Stomach (tissue), 9 donors: ENCODE measurements around the gene SPDEF. TPM values are rescaled to one million over a fixed set of nuclear protein-coding genes. Genes with fewer than 3 reads are reported as not detected.

Experiments
- DNase-seq, 2 donors: peaks; one replicate each; pipeline versions ENCODE4 v3.0.0 to v3.0.0-alpha.2; 2013 to 2019
- H3K27ac ChIP-seq, 5 donors: fragments of 200-600 bp in 4 of 5; sonication (generic) in 4 of 5; one replicate each; pipeline ENCODE4 v1.5.1; 2013 to 2019; ENCODE audit warnings: mild to moderate bottlenecking in 1 of 5, moderate library complexity in 1 of 5
- H3K27me3 ChIP-seq, 3 donors: fragments of 200-600 bp; sonication (generic); one replicate each; pipeline ENCODE4 v1.5.1; 2017 to 2019; ENCODE audit warnings: mixed run types in 1 of 3
- H3K36me3 ChIP-seq, 4 donors: fragments of 200-600 bp; sonication (generic); 1 replicate in 3 of 4; 2 replicates in 1 of 4; pipeline ENCODE4 v1.5.1; 2016 to 2019
- H3K4me1 ChIP-seq, 4 donors: fragments of 200-600 bp; sonication (generic); one replicate each; pipeline ENCODE4 v1.5.1; 2016 to 2019
- H3K4me3 ChIP-seq, 4 donors: fragments of 200-600 bp; sonication (generic) in 3 of 4; one replicate each; pipeline ENCODE4 v1.5.1; 2016 to 2019; ENCODE audit warnings: mild to moderate bottlenecking in 1 of 4
- H3K9me3 ChIP-seq, 4 donors: fragments of 200-600 bp; sonication (generic); one replicate each; pipeline ENCODE4 v1.5.1; 2016 to 2019
- CTCF ChIP-seq, 7 experiments: fragments of 450-650 bp in 4 of 7; fragments of 200-600 bp in 3 of 7; sonication (generic) in 3 of 7; IDR thresholded peaks; one replicate each; pipeline ENCODE4 v1.5.1; 2016 to 2019; ENCODE audit warnings: antibody characterized with exemption in 7 of 7, control low read depth in 2 of 7, mild to moderate bottlenecking in 1 of 7
- EP300 ChIP-seq: sonication (generic); formaldehyde crosslinking; IDR thresholded peaks from one replicate; pipeline ENCODE4 v1.6.1; 2017; ENCODE audit warnings: antibody characterized with exemption
- POLR2A ChIP-seq, 4 donors: fragments of 450-650 bp; IDR thresholded peaks; one replicate each; pipeline ENCODE4 v1.6.1; 2016; ENCODE audit warnings: antibody characterized with exemption in 4 of 4, control low read depth in 2 of 4, mild to moderate bottlenecking in 1 of 4, moderate library complexity in 1 of 4
- POLR2AphosphoS5 ChIP-seq, 3 donors: sonication (generic); formaldehyde crosslinking; IDR thresholded peaks; one replicate each; pipeline ENCODE4 v1.6.1; 2016; ENCODE audit warnings: antibody characterized with exemption in 3 of 3
- WGBS, 5 donors: extraction: QIAGEN DNeasy Blood & Tissue Kit in 3 of 5; methylation state at CpG; one replicate each; pipeline versions ENCODE4 v1.1.5 to v1.1.7; 2013 to 2018; 5-methylcytosine and 5-hydroxymethylcytosine counted together
- intact Hi-C: fragments of 100-400 bp; cut with DNase I; formaldehyde crosslinking; loops from one replicate; pipeline ENCODE4 v1.15.1; 2023; ENCODE audit warnings: low total_unique reads
- polyA plus RNA-seq, 3 donors: library from polyadenylated mRNA; stranded (reverse); fragments of 200-250 nt; gene quantifications; one replicate each; pipeline ENCODE4 v1.2.3, GENCODE V29; 2013
- total RNA-seq, 5 donors: library from RNA; depleted of rRNA; stranded (reverse); fragments of >200 nt; gene quantifications; one replicate each; pipeline versions ENCODE4 v1.1.0 to v1.2.3, GENCODE V29; 2014 to 2016
- donor health status: healthy with polysubstance abuse.
- donor health status: Bipolar disorder and iron deficiency.
- donor health status: healthy.

Gene SPDEF
- total and polyA plus RNA-seq, 8 donors, result 2.2 to 129 (median 31.4) TPM

GRCh38 chr6:34528996-34529664 lies 27.0 kb downstream of the SPDEF start:
- intact Hi-C loops, result loop anchor here (5.0 kb wide), 1 partner anchor 78 kb away; no protein-coding TSS in a partner anchor
- no peaks in the 10 kb centered on the region for H3K27me3 ChIP-seq
- 81 to 92% (median 90%) methylated on average over 8 of the region's 8 CpGs for WGBS, 5 donors
- no peak overlapping the region for H3K4me3 ChIP-seq
- H3K9me3 ChIP-seq, result no peaks in the 10 kb centered on the region
- no peak for TF ChIP-seq CTCF (IDR thresholded peaks at IDR 0.05)
- H3K4me1 ChIP-seq, result peaks cover 6 to 28% (median 12%) of the 10 kb centered on the region in 4 donors
- H3K27ac ChIP-seq, result no peak overlapping the region
- no peak for DNase-seq
- no peaks in the 10 kb centered on the region for H3K36me3 ChIP-seq

- intact Hi-C loops, result loop anchor here (5.0 kb wide), 1 partner anchor 79 kb away; no protein-coding TSS in a partner anchor
- 78 to 87% (median 79%) methylated on average over 12 of the region's 12 CpGs for WGBS, 5 donors
- H3K4me1 ChIP-seq, result peaks cover 6 to 27% (median 12%) of the 10 kb centered on the region in 4 donors
- DNase-seq, result no peak
- no peaks in the 10 kb centered on the region for H3K36me3 ChIP-seq
- TF ChIP-seq EP300 (no peak), POLR2AphosphoS5 (IDR thresholded peaks at IDR 0.05) (no peak), CTCF (IDR thresholded peaks at IDR 0.05) (no peak), POLR2A (IDR thresholded peaks at IDR 0.05) (no peak)
- no peaks in the 10 kb centered on the region for H3K27me3 ChIP-seq
- no peaks in the 10 kb centered on the region for H3K9me3 ChIP-seq
- H3K4me3 ChIP-seq, result no peak overlapping the region
- H3K27ac ChIP-seq, result no peak overlapping the region
Measured at GRCh38 chr6:34527751-34528670, 28.1 kb downstream of the SPDEF start.

- no peaks in the 10 kb centered on the region for H3K27me3 ChIP-seq
- peaks cover 6 to 27% (median 12%) of the 10 kb centered on the region in 4 donors for H3K4me1 ChIP-seq
- H3K9me3 ChIP-seq, result no peaks in the 10 kb centered on the region
- no peaks in the 10 kb centered on the region for H3K36me3 ChIP-seq
- H3K27ac ChIP-seq, result peak overlapping the region in 4 of 5 donors; percentile 18 to 68 (median 58)
- peak; percentile 98 for DNase-seq
- 3 to 6% (median 5%) methylated on average over 35 to 53 of the region's 53 CpGs for WGBS, 5 donors
- no peak for TF ChIP-seq EP300
- TF ChIP-seq CTCF (IDR thresholded peaks at IDR 0.05), result peak in 5 of 7 experiments; percentile 55 to 82 (median 70)
- no peak for TF ChIP-seq POLR2A (IDR thresholded peaks at IDR 0.05)
- TF ChIP-seq POLR2AphosphoS5 (IDR thresholded peaks at IDR 0.05), result peak in 1 of 3 donors; percentile 65
- H3K4me3 ChIP-seq, result peak overlapping the region; percentile 25 to 39 (median 32)
- intact Hi-C loops, result loop anchor here (5.0 kb wide), 1 partner anchor 80 kb away; no protein-coding TSS in a partner anchor
Measured at GRCh38 chr6:34526992-34527728, 29.0 kb downstream of the SPDEF start.
